GM21717 (cell line): ENCODE data around the gene CCR2.
"Not testable (repeated sequence)": the region's sequence is repeated elsewhere in the genome, so short reads cannot be mapped to it uniquely, and the experiment has no call there.

Experiments
- ATAC-seq: cut with Tn5 transposase; IDR thresholded peaks from one replicate; pipeline ENCODE4 v1.9.1; 2021; ENCODE audit warnings: mild to moderate bottlenecking, moderate library complexity; ENCODE audit not compliant: unreplicated experiment

CCR2 gene

DNA sequence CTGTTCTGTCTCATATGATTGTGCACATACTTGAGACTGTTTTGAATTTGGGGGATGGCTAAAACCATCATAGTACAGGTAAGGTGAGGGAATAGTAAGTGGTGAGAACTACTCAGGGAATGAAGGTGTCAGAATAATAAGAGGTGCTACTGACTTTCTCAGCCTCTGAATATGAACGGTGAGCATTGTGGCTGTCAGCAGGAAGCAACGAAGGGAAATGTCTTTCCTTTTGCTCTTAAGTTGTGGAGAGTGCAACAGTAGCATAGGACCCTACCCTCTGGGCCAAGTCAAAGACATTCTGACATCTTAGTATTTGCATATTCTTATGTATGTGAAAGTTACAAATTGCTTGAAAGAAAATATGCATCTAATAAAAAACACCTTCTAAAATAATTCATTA is 21.9 kb downstream of the CCR2 start:
- ATAC-seq = no peak

DNA sequence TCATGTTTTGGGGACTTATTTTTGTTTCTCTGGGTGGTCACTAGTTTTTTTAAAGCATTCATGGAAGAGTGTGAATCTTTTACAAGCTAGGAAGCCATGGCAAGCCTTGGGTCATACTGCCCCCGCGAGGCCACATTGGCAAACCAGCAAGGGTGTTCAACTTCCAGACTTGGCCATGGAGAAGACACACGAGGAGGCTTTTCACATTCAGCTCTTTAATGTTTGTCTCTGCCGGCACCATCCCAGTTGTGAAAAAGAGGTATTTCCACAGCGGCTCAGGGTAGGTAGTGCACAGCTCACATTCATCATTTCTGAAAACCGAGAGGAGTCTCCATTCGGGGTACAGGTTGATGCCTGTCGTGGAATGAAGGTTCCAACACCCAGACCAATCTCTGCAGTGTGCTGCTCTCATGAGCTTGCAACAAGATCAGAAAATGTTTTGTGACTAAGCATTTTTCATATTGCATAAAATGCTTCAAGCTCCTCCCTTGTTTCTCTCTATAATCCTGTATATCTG is 24.6 kb downstream of the CCR2 start:
- no peak for ATAC-seq

DNA sequence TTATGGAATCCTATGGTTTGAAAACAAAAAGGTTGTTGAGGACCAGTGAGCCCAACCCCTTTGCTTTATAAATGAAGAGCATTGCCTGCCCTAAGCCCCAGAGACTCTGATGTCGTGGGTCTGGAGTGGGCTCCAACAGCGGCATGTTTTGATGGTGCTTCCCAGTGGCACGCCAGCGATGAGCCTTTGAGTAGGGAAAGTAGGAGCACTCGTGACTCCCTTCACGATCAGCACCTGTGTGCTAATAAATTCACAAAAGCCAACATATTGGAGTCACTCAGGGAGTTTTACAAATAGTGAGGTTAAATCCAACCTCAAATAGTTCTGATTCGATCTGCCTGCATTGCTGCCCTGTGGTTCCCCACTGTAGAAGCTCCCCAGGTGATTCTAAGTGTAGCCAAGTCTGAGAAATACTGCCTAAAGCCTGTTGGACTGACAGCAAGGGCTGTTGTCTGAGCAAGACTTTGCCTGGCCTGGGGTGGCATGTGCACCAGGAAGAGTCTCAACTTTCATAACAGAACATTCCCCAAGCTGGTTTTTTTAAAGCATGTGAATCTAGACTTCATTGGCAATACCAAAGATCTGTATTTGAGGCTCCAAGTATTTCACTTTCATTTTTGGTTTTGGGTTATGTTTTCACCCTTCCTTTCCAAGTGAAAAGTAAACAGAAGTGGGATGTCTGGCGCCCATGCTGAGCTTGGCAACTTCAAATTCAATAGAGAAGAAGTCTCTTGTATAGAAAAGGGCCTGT is 26.7 kb downstream of the CCR2 start:
- ATAC-seq = no peak

DNA sequence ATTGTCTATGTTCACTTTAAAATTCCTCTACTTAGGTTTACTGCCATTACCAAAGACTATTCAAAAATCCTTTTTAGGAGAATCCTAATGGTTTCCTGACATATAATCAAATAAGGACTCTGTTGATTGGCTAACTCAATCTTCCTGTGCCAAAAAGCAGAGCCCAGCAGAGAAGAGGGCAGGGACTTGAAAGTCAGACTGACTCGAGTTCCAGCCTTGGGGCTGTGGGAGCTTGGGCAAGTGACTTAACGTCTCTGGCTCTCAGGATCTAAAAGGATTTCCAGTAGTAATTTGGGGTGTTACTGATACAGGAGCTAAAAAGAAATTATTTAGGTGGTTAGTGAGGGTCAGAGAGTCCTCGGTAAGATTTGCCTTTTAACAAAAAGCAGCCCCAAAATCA is 27.7 kb downstream of the CCR2 start:
- ATAC-seq = no peak

DNA sequence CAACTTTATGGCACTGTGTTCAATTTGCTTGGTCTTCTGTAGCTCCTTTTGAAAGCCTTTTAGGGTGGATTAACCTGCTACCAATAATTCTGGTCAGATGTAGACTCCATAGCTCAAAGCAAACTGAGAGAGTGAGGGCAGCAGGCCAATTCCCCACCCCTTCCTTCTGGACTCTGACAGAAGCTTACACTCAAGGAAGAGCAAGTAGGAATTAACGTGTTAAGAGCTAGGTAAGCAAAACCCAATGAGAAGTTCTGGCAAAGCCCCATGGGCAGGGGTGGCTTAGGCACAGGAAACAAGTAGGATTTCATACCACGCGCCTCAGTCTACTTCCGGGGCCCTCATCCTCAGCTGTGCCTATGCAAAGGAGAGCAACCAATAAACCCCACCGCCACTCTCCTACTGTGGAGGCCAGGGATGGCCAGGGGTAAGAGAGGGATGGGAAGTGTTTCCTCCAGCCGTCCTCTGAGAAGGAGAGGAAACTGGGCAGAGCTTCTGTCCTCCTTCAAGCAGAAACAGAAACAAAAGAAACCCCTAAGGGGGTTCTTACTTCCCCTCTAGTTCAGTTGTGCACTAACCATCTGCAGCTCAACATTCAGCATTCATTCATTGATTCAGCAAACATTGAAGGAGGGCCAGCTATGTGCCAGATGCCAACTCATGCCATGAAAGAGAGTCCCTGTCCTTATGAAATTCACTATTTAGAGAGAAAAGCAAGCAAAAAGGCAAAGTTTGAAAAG is 29.5 kb downstream of the CCR2 start:
- no peak for ATAC-seq

DNA sequence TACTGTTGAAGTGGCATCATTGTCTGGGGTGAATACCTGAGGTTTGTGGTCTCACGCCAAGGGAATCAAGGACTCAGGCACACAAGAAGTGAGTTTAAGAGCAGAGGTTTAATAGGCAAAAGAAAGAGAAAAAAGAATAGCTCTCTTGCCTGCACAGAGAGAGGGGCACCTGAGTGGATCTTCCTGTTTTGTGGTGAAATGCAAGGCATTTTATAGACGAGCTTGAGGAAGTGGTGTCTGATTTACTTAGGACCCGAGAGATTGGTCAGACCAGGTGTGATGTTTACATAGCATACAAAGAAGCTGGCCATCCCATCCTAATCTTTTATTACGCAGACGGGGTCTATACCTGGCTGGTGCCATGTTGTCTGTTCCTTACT is 30.0 kb downstream of the CCR2 start:
- ATAC-seq = no peak

DNA sequence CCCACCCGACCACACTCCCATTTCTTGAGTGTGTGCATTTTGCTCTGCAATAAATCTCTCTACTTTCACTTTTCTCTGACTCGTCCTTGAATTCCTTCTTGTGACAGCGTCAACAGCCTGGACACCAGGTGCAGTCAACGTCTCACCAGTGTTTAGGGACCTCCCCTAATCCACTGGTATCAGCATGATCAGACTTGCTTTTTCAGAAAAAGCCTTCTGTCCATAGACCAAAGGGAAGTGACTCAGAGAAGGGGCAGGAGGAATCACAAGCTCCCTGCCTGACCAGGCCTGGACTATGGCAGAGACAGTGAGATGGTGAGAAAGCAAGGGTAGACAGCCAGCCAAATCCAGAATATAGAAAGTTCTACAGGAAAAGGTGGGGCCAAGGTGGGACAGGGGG is 32.3 kb downstream of the CCR2 start:
- no peak for ATAC-seq

DNA sequence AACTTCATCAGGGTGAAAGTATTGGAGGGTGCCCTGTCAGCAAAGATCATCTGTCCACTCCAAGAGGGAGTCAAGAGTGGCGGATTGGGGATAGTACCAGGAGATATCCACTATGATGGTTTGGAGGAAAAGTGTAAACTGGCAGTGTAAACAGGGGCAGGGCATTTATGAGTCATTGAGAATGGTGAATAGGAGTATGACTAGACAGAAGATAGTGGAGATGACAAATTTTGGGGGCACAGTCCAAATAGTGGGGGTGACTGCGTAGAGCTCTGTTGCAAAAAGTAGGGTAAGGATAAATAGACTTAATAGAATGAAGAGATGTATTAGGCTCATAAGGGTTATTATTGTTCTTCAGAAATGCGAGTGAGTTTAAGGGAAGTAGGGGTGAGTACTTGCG is 34.9 kb downstream of the CCR2 start:
- not testable (repeated sequence) for ATAC-seq

DNA sequence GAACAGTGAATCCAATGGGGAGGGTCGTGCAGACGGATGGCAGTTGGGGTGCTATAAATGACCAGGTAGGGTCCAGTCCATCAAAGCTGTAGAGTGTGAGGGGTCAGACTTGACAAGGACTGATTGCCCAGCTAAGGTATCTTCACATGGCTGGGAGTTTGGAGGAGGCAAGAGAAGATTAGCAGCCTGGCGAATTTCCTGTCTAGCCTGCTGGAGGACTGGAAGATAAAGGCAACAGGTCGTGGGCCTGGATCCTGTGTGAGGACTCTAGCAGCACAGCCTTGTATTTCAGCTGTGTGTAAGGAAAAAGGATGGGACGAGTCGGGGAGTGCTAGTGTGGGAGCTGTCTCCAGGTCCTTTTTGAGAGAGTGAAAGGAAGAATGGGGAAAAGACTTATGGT is 35.4 kb downstream of the CCR2 start:
- no peak for ATAC-seq

DNA sequence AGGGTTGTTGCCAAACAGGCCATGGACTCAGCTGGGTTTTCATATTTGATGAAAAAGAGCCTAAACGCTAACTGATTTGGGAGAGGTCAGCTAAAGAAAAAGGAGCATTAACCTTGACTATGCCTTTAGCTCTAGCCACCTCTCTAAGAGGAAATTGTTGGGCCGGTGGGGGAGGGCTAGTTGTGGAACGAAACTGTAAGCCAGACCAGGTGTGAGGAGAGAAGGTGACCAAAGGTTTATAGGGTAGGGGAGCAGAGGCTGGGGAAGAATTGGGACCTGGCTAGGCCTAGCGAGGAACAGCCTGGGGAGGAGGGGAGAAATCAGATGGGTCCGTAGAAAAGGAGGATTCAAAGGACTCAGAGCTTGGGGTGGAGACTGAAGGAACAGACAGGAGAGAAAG is 37.6 kb downstream of the CCR2 start:
- ATAC-seq = not testable (repeated sequence)

DNA sequence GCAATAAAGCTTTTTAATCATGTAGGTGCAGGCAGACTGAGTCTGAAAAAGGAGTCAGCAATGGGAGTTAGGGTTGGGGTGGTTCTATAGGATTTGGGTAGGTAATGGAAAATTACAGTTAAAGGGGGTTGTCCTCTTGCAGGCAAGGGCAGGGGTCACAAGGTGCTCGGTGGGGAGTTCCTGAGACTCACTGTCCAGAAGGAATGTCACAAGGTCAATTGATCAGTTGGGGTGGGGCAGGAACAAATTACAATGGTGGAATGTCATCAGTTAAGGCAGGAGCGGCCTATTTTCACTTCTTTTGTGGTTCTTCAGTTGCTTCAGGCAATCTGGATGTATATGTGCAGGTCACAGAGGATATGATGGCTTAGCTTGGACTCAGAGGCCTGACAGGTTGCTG is 39.1 kb downstream of the CCR2 start:
- no peak for ATAC-seq

DNA sequence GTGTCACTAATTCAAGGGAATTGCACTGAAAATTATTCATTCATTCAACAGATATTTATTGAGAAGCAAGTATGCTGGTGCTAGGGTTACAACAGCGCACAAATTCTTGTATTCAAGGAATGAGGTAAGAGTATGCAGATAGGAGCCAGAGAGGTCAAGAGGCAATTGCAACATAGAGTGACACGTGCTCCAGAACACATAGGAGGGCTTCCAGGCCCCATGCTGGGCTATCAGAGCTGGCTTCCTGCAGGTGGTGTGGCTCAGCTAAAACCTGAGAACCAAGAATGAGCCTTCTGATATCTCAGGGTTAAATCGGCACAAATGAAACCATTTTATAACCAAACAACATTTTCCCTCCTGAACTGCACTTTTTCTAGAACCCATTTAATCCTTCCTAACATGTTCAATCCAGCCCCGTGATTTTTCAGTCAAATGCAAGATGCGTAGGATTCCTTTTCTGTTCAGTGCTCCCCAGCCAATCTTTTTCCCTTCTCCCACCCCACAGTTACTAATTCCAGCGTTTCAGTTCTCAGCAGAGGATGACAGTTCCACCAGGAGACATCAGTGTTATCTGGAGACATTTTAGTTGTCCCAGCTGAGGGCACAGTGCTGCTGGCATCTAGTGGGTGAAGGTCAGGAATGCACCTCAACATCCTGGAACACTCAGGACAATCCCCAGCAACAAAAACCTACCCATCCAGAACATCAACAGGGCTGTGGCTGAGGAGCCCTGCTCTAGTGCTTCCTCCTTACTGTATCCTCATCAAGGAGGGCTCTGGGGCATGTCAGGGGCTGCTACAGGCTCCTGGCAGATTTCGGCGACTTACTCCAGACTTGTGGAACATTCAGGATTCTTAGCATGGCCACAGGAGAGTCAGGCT is 39.9 kb downstream of the CCR2 start:
- no peak for ATAC-seq

DNA sequence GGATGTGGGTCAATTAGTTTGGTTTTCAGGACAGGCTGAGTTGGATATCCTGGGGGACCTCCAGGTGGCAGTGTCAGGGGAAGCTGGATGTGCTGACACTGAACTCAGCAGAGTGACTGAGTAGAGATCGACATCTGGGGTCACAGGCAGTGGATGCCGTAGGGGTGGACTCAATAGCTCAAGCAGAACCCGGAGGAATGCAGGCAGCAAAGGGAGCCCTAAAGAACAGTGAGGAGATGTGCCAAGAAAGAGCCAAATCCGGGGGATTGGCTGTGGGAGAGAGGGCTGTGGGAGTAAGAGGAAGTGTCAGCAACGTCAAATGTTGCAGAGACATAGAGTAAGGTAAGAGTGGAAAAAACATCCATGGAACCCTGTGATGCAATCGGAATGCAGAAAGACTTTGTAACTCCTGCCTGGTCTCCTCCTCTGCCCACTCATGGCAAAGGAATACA is 41.3 kb downstream of the CCR2 start:
- ATAC-seq = no peak

DNA sequence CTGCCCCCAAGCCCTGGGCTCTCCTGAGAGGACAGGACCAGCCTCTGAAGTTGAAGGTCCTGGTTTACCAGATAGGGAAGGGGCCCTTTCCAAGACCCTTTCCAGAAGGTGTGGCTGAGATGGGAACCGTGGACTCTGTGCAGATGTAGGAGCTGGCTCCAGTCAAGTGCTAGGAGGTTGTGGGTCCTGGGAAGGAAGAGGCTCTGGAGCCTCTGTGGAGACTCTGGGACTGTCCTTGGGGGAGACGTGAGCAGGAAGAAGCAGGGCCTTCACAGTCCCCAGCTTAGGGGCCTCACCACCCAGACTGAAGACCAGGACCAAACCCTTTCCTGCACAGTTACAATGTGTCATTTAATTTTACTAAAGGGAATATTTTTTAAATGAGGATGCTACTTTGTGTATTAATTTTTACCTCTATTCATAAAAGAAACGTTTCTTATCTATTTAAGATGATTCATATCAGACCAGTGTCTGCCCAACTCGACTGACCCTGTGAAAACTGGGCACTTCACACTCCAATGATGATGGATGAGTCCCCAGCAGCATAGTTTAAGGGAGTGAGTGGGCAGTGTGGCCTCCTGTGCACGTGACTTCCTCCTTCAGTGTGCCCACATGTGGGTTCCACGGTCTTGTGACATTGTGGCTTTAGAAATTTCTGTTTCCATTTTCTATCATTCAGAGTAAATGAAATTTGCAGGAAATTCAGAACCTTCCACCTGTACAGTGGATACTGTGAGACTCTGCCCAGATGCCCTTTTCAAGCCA is 42.0 kb downstream of the CCR2 start:
- no peak for ATAC-seq

DNA sequence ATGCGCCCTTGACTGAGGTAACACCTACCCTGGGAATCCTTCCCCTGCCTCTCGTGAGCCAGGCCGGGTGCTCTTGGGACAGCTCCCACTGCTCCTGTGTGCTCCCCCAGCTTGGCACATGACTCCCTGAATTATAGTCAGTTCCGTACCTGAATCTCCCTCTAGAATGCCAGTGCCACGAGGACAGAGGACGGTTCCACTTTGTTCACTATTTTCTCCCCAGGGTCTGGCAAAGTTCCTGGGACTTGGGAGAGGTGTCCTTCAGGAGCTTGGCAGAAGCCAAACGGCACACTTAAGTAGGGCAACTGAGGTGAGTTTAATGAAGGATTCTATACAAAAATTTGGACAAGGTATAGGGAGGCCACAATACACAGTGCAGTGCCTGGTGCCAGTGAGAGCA is 43.2 kb downstream of the CCR2 start:
- ATAC-seq = no peak

DNA sequence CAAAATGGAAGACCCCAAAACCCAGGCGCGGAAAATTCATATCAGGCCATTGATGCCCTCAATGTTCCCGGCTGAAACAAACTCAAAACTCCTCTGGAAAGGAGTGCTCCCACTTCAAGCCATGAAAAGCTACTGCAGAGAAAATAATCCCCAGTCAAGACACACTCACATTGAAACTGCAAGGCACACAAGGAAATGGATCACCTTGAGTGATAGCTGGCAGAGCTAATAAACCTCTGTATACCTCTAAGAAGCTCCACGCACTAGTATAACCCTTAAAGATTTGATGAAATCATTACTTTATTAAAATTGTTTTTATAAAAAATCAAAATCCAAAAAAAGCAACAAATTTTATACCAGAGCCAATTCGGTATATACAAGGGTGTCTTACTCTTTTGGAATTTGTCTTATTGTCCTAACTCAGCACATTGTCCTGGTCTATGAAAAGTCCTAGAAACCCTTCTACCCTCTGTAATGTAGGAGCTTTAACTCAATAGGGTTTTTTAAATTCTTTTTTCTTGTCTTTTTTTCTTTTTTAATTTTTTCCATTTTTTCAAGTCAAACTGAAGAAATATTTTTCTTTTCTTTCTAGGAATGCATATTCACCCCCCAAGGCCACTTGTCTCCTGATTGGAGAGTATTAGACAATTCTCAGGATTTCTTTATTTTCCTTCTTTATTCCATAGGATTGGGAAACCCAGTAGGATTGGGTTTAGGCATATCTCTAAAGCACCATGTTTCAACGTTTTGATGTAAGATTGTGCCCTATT is 44.5 kb downstream of the CCR2 start:
- ATAC-seq = no peak

DNA sequence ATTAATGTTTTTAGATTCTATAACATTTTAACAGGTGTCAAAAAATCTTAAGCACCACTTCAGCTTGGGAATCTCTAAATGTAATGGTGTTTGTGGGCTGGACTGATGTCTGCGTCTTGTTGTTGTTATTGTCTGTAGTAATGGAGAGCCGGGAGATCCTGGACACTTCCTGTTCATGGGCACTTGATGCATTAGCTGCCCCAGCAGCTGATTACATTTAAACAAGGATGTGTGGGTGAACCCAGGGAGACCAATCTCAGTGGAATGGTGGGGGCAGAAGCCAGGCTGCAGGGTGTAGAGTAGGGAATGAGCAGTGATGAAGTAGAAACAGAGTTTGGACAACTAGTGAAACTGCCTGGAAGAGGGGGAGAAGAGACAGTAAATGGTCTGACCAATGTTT is 45.2 kb downstream of the CCR2 start:
- no peak for ATAC-seq

DNA sequence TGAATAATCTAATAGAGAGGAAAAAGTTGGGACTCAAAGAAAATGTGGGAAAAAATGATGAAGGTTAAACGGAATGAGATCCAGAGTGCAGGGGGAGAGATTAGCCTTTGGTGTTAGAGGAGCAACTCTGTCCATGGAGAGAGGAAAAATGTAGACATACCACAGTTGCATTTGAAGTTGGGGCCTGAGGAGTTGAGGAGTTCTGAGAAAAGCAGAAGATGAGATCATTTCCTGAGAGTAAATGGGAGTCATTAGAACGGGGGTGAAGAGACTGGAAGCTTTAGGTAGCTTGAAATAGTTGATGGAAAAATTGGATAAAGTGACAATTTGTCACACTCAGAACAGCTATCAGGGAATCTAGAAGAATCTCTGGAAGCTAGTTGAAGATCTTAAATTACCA is 45.6 kb downstream of the CCR2 start:
- ATAC-seq = no peak

DNA sequence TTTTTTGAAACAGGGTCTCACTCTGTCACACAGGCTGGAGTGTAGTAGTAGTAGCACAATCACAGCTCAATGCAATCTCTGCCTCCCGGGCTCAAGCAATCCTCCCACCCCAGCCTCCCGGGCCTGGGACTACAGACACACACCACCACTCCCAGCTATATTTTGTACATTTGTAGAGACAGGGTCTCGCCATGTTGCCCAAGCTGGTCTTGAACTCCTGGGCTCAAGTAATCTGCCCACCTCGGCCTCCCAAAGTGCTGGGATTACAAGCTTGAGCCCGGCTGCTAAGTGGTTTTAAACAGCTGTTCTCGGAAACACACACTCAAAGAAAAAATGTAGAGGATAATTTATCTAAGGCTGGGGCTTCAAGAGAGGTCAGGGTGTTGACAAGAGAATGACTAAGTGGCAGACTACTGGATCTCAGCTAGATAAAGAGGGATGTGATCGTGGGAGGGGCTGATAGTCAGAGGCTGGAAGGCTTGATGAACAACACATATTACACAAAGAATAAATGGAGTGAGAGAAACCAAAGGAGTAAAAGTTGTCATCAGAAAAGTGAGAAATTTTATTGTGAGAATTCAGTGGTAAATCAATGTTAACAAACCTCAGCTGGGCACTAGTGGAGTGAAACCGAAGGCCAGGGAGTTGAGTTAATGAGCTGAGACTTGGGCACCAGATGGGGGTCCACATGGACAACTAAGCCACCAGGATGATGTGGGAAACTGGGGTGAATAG is 46.3 kb downstream of the CCR2 start:
- ATAC-seq = no peak
